Astrocyte (in vitro differentiated cells and primary cell): Measurements from ENCODE around the gene PAPOLB.
"Not testable (repeated sequence)": the region's sequence is repeated elsewhere in the genome, so short reads cannot be mapped to it uniquely, and the experiment has no call there.

Experiments
- EZH2 ChIP-seq: IDR thresholded peaks from 2 replicates; pipeline ENCODE4 v1.6.1; 2012; ENCODE audit warnings: mild to moderate bottlenecking, low read length, inconsistent platforms; ENCODE audit not compliant: insufficient read depth
- TF ChIP-seq, protein P1 (sequence below): IDR thresholded peaks from 2 replicates; pipeline ENCODE4 v1.5.1; 2011; ENCODE audit warnings: low read depth, mild to moderate bottlenecking, inconsistent platforms, low read length, moderate library complexity; ENCODE audit not compliant: insufficient read depth

DNA sequence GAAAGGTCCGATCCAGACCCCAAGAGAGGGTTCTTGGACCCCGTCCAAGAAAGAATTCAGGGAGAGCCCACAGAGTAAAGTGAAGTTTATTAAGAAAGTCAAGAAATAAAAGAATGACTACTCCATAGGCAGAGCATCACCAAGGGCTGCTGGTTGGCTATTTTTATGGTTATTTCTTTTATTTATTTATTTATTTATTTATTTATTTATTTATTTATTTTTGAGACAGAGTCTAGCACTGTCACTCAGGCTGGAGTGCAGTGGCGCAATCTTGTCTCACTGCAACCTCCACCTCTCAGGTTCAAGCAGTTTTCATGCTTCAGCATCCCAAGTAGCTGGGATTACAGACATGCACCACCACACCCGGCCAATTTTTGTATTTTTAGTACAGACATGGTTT is 31.4 kb upstream of the PAPOLB start:
- TF ChIP-seq, protein P1, sequence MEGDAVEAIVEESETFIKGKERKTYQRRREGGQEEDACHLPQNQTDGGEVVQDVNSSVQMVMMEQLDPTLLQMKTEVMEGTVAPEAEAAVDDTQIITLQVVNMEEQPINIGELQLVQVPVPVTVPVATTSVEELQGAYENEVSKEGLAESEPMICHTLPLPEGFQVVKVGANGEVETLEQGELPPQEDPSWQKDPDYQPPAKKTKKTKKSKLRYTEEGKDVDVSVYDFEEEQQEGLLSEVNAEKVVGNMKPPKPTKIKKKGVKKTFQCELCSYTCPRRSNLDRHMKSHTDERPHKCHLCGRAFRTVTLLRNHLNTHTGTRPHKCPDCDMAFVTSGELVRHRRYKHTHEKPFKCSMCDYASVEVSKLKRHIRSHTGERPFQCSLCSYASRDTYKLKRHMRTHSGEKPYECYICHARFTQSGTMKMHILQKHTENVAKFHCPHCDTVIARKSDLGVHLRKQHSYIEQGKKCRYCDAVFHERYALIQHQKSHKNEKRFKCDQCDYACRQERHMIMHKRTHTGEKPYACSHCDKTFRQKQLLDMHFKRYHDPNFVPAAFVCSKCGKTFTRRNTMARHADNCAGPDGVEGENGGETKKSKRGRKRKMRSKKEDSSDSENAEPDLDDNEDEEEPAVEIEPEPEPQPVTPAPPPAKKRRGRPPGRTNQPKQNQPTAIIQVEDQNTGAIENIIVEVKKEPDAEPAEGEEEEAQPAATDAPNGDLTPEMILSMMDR = not testable (repeated sequence)
- not testable (repeated sequence) for TF ChIP-seq EZH2
